ENCODE results near the gene SLC39A3.

SLC39A3 gene

GRCh38 chr19:2739602-2740313 is at the start of gene SLC39A3:
TSS of gene SLC39A3 (minus strand) at chr19:2740017. CDS start at chr19:2737257, 2,760 bp downstream.
- H3K4me3 ChIP-seq (ENCODE audit: control insufficient read depth, low read depth, low read length), result peak within 1 kb of the TSS; percentile 86
- DNase-seq (ENCODE audit: low read depth), result peak; percentile 98
- TF ChIP-seq CTCF (conservative IDR thresholded peaks at IDR 0.05; ENCODE audit: control insufficient read depth, insufficient read depth, low read depth, low read length), result no peak

- no peak for DNase-seq (ENCODE audit: low read depth)
- no peak overlapping the region for H3K4me3 ChIP-seq (ENCODE audit: control insufficient read depth, low read depth, low read length)
- TF ChIP-seq CTCF (conservative IDR thresholded peaks at IDR 0.05; ENCODE audit: control insufficient read depth, insufficient read depth, low read depth, low read length), result no peak
Measured at GRCh38 chr19:2788237-2788636, 48.4 kb upstream of the SLC39A3 start.

GRCh38 chr19:2787115-2787514 is 47.3 kb upstream of the SLC39A3 start:
- TF ChIP-seq CTCF (conservative IDR thresholded peaks at IDR 0.05; ENCODE audit: control insufficient read depth, insufficient read depth, low read depth, low read length), result no peak
- no peak for DNase-seq (ENCODE audit: low read depth)
- H3K4me3 ChIP-seq (ENCODE audit: control insufficient read depth, low read depth, low read length), result no peak overlapping the region

- peak within 1 kb of the TSS; percentile 81 for H3K4me3 ChIP-seq (ENCODE audit: control insufficient read depth, low read depth, low read length)
- DNase-seq (ENCODE audit: low read depth), result peak; percentile 99
- no peak for TF ChIP-seq CTCF (conservative IDR thresholded peaks at IDR 0.05; ENCODE audit: control insufficient read depth, insufficient read depth, low read depth, low read length)
Measured at GRCh38 chr19:2785244-2785997, 45.6 kb upstream of the SLC39A3 start, which contains the start of gene THOP1. TSS of gene THOP1 (plus strand) at chr19:2785503. CDS start at chr19:2785663, 160 bp downstream.

GRCh38 chr19:2783781-2784145 is 43.9 kb upstream of the SLC39A3 start:
- no peak overlapping the region for H3K4me3 ChIP-seq (ENCODE audit: control insufficient read depth, low read depth, low read length)

More at GRCh38 chr19:2783781-2784145, 43.9 kb upstream of the SLC39A3 start:
- TF ChIP-seq CTCF (conservative IDR thresholded peaks at IDR 0.05; ENCODE audit: control insufficient read depth, insufficient read depth, low read depth, low read length), result no peak
- DNase-seq (ENCODE audit: low read depth), result no peak
